MM.1S (cell line): ENCODE measurements around the gene RNF114.

ENCODE experiments used
- EZH2 ChIP-seq: fragments of 300-600 bp; sonication (generic); optimal IDR thresholded peaks from 2 replicates; pipeline ENCODE3; 2017; ENCODE audit warnings: low read depth, mild to moderate bottlenecking, antibody characterized with exemption, low read length, mixed read lengths
- TF ChIP-seq, protein P1 (sequence below): fragments of 300-600 bp; sonication (generic); IDR thresholded peaks from 2 replicates; pipeline ENCODE4 v1.5.1; 2016; ENCODE audit warnings: antibody characterized with exemption, low read length, mixed read lengths

DNA sequence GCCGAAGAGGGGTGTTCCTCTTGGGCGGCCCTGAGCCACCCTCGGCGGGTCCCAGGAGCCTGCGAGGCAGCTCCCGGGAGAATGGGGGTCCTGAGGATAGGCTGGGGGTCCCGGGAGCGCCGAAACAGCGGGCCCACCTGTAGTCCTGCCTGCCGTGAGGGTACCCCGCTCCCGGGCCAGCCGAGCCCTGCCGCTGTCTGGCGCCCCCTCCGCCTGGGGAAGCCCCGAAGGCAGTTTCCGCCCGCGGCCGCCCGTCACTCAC, 21.1 kb upstream of the RNF114 start:
- TF ChIP-seq, protein P1, sequence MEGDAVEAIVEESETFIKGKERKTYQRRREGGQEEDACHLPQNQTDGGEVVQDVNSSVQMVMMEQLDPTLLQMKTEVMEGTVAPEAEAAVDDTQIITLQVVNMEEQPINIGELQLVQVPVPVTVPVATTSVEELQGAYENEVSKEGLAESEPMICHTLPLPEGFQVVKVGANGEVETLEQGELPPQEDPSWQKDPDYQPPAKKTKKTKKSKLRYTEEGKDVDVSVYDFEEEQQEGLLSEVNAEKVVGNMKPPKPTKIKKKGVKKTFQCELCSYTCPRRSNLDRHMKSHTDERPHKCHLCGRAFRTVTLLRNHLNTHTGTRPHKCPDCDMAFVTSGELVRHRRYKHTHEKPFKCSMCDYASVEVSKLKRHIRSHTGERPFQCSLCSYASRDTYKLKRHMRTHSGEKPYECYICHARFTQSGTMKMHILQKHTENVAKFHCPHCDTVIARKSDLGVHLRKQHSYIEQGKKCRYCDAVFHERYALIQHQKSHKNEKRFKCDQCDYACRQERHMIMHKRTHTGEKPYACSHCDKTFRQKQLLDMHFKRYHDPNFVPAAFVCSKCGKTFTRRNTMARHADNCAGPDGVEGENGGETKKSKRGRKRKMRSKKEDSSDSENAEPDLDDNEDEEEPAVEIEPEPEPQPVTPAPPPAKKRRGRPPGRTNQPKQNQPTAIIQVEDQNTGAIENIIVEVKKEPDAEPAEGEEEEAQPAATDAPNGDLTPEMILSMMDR, result no peak
- TF ChIP-seq EZH2, result no peak
